HG02885 (cell line): ENCODE results near the gene DND1.
"Not testable (repeated sequence)": the region's sequence is repeated elsewhere in the genome, so short reads cannot be mapped to it uniquely, and the experiment has no call there.

Experiments
- ATAC-seq: cut with Tn5 transposase; IDR thresholded peaks from one replicate; pipeline ENCODE4 v1.9.1; 2021; ENCODE audit warnings: mild to moderate bottlenecking; ENCODE audit not compliant: unreplicated experiment, poor library complexity

The DND1 gene

DNA sequence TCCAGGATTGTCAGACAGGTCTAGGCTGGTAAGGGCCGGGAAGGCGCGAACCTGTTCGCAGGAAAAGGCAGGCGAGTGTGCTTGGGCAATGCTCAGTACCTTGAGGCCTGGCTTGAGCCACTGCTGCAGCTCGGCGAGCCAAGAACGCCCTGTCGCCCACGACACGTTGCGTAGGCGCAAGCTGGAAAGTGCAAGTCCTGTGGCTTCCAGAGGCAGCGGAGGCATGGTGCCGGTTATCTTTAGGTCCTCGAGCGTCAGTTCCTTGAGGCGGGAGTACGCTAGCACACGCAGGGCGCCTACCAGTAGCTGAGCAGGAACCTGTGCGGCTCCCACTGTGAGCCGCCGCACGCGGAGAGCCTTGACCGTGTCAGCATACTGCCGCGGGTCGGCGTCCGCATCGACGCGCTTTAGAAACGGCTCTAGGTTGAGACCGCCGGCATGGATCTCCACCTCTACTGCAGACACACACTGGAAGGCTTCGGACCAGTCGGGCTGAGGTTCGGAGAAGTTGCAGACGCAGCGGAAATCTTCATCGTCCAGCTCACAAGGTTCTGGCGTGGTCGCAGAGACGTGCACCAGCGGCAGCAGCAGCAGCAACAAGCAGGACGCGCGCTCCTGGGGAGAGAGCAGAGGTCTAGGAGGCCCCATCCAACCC is 40.9 kb downstream of the DND1 start:
- ATAC-seq: peak; percentile 64

GRCh38 chr5:140631831-140632365 is 41.5 kb downstream of the DND1 start:
- peak; percentile 50 for ATAC-seq

DNA sequence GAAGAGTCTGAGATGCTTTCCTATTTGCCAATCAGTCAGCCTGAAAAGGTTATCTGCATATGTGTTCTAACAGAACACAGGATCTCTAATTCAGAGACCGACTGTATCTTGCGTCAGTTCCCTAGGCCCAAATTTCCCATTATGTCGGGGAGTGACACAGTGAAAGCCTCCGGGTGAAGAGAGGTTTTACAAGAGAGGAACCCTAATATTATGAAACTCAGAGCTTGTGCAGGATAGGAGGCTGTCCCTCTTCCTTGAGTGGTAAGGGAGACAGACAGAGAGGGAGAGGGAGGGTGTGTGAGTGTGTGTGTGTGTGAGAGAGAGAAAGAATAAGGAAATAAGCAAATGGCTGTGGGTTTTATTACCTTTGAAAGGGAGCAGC is 42.3 kb downstream of the DND1 start:
- no peak for ATAC-seq

DNA sequence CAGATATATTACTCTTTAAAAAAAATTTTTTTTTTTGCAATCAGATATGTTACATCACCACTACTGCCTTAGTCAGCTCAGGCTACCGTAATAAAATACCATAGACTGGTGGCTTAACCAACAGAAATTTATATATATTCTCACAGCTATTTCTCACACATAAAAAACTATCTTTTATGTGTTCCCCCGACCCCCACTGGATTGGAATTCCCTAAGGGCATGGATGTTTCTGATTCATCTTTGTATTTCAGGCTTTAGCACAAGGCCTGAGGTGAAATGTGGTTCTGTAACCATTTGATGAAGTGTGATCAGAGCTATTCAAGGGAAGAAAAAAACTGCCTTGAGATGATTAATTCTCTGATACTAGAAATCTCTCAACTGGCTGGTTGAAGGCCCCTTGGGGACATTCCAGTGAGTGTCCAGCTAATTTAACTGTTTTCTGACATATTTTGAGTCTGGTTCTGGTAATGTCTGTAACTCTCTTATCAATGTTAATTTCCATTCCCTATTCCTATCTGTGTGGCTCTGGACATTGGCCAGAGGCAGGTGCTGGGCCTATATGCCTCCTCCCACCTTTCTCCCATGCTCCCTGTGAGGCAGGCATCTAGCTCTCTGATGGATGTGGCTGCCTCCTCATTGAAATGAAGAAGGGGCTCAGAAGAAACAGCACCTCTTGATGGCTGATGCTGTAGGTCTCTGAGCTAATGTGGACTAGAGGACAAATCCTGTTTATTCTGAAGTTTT is 42.9 kb downstream of the DND1 start:
- ATAC-seq: no peak

- no peak for ATAC-seq
Observed at GRCh38 chr5:140628711-140629110, 44.7 kb downstream of the DND1 start.

GRCh38 chr5:140627972-140628371 is 45.4 kb downstream of the DND1 start:
- ATAC-seq: no peak

- not testable (repeated sequence) for ATAC-seq
Observed at GRCh38 chr5:140624886-140625285, 48.5 kb downstream of the DND1 start.

- not testable (repeated sequence) for ATAC-seq
Observed at GRCh38 chr5:140623061-140623460, 50.3 kb downstream of the DND1 start.

DNA sequence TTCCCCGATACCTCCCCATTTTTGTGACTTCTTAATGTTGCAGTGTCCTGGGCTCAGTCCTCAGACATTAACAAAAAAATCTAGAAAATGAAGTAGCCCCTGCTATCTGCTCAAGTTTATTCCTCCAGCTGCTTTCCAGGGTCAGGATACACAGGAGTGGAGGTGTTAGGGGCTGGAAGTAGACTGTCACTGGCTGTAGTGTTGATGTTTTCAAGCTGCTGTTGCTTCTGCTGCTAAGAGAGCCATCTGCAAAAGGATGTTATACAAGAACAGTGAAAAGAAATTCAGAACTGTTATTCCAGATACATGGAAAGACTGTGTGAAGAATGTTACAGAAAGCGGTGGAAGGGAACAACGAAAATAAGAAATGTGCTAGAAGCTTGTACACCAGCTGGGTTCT is 51.1 kb downstream of the DND1 start:
- no peak for ATAC-seq
